Stimulated activated CD4-positive, alpha-beta T cell treated with anti-CD3 and anti-CD28 coated beads, Interleukin-1b, Interleukin-23, amount 100 ng/mL, for 1 hour (primary cell): ENCODE measurements around the gene PPP2R5E.
"Not testable (repeated sequence)": the region's sequence is repeated elsewhere in the genome, so short reads cannot be mapped to it uniquely, and the experiment has no call there.

Experiments used
- DNase-seq, 2 donors: peaks; one replicate each; pipeline ENCODE4 v3.0.0-alpha.2; 2020; ENCODE audit warnings: low read depth in 2 of 2

Gene PPP2R5E

DNA sequence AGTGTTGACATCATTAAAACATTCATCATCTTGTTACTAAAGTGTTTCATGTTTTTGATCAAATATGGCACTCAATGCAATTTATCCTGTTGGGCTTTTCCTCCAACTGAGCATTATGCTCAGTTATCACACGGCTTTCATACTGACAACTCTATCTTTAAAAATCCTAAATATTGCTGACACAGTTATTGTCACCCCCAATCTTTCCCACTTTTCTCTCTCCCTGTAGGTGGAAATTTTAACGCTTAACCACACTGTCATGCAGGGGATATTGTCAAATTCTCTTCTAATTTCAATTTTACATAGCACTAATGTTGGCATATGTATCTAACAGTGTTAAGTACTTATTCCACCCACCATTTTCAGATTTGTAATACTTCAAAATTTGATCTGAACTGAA is 164.7 kb downstream of the PPP2R5E start:
- DNase-seq: no peak

DNA sequence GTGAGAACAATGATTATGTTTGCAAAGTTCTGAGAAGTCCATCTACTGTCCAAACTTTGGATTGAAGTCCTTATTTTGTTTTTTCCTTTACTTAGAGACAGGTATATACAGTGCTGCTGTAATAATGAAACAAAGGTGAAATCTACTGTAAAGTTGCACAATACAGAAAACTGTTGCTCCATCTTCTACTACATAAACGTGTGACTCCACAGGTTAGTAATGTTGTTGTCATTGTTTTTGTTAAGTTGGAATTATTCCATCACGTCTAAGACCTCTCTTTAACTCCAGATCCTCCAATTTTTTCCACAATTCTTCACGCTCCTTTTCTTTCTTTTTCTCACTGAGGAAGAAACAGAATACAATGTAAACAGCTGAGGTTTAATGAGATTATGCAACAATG is 167.4 kb downstream of the PPP2R5E start:
- DNase-seq: no peak

DNA sequence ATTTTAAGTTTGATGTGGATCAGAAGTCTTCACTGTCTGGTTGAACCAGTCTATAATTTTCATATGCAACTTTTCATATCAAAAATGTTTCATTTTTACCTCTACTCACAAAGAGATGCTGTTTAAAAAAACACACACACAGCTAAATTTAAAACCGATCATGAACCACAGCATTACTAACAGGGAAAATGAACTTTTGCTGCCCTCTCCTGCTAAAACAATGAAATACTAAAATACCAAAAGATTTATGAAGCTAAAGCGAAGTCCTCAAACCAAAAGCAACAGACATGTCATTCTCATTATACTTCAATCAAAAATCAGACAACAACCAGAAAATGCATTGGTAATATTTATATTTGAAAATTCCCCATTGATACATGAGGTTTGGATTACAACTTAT is 171.6 kb downstream of the PPP2R5E start:
- DNase-seq: not testable (repeated sequence)

DNA sequence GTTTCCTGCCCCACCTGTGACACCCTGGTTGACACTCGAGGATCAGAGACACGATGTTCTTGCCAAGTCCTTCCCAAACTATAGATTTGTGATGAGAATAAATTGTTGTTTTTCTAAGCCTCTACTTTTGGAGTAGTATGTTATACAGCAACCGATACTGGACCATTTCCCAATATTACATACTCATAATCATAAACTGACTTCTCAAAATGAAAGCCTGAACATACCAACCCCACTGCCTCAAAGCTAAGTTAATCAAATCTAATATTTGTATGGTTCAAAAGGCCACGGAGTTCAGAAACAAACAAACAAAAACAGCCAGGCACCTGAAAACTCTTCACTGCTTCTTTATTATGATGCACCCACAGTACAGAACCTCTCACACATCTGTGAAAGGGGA is 172.1 kb downstream of the PPP2R5E start:
- no peak for DNase-seq

DNA sequence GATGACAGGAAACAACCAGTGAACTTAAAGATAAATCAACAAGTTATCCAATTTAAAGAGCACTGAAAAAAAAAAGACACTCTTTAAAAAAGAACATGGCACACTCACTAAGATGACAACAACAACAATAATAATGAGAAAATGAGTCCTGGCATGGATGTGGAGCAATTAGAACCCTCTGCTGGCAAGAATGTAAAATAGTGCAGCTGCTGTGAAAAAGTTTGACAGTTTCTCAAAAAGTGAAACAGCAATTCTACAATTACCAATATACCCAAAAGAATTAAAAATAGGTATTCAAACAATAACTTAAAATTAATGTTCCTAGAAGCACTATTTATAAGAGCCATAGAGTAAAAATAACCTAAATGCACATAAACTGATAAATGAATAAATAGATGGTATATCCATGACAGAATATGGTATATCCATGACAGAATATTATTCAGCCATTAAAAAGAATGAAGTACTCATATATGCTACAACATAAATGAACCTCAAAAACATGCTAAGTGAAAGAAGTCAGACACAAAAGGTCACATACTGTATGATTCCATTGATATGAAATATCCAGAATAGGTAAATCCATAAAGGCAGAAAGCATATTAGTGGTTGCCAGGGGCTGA is 175.3 kb downstream of the PPP2R5E start:
- no peak for DNase-seq

DNA sequence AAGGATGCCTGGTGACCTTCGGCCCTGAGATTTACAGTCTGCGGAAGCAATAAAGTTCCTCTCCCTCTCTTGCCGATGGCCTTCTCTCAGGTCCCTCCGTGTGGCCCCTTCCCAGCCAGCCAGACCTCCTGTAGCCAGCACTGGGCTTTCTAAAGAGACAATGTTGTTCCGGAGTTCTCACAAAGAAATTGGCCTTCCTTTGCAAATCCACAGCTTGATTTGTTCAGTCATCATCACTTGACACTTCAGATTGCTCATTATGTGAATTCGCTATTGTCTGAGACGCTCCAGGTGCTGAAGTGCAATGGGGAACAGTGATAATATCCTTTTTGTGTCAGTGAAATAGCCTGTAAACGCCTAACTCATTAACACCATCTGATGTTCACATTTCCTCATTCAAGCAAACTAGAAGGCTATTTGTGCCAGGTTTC is 180.8 kb downstream of the PPP2R5E start:
- no peak for DNase-seq

DNA sequence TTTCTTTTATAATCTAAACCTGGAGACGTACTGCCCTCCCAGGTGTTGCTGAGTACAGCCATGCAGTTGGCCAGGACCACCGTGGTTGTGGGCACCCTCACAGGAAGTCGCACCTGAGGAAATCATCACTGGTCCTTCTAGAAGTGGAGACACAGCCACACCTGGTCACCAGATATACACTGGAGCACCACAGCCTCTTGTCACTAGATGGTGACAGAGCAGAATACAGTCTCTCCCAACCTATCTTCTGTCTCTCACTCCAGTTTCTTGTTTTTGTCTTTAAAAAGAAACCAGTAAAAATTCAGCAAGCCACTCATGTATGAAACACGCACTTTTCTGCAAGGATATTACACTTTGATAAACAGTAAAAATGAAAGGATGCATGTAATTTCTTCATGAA is 181.4 kb downstream of the PPP2R5E start:
- DNase-seq: no peak

DNA sequence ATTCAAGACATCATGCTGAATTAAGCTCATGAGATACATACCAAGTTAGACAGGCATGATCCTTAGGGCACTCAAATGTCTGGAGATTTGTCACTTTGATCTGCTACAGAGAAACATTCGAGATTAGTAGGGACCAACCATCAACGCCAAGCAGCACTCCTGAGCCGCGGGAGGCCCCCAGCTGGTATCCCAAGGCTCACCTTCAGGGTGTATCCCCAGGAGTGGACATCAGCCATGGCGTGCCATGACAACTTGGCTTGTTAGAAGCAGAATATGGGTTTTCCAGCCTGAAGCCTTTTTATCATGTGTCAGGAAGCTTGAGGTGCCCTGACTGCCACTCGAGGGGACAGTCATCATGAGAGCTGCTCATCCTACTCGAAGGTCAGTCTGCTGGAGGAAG is 185.3 kb downstream of the PPP2R5E start:
- DNase-seq: no peak

DNA sequence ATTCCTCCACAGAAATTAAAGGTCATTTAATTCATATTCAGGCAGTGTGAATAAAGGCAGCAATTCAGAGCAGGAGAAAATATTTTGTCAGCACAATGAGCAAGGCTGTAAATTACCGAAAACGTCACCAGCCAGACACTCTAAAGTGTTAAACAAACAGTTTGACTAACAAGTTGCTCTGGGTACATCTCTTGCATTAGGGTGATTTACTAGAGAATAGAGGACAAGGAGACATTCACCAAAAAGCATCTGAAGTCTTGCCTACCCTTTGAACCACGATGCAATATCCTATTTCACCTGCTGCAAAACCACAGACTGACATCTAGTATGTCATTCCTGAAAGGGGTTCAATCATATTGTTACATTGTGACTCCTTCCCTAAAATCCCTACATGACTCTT is 197.4 kb downstream of the PPP2R5E start:
- DNase-seq: no peak

DNA sequence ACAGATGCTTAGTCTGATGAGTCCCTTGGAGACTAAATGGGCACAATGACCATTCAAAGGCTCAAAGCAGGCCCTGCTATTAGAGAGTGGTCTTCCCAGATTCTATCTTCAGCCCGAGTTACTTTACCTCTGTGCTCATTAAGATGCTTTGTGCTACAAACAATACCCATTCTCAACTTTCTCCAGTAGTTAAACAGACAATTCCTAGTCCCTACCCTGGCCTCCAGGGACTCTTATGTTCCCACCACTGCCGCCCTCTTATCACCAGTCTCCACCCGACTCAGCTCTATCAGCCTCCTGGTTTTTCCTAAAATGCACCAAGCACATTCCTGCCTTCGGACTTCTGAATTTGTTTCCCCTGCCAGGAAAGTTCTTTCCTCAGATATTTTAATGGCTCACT is 198.8 kb downstream of the PPP2R5E start:
- no peak for DNase-seq

DNA sequence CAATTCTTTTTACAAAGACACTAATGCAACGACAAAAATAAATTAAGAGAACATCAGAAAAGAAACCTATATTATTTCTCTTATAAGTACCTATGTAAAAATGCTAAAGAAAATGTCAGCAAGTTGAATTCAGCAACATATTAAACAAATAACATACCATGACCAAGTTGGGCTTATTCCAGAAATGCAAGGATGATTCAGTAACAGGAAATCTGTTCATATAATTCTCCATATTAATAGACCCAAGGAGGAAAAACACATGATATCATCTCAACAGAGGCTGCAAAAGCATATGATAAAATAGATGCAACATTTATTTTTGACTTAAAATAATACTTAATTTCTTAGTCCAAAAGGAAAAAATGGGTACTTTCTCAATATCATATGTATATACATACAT is 199.3 kb downstream of the PPP2R5E start:
- no peak for DNase-seq

DNA sequence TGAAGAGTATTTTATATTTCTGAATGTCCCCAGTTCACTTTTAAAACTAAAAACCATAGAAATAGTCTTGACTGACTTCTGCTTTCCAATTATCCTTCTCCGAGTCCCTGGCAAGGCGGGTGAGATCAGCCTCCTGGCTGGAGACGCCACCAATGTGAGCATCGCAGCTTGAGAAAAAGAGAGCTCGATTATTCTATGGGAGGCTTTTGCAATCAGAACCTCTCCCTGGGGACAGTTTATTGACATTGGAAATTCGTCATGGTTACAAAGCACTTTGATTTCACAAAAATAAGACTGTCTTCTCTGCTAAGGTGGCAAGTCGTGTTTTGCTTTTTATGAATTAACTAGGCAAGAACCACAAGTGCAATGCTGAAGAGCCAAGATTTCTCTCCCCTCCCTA is 200.8 kb downstream of the PPP2R5E start:
- no peak for DNase-seq

DNA sequence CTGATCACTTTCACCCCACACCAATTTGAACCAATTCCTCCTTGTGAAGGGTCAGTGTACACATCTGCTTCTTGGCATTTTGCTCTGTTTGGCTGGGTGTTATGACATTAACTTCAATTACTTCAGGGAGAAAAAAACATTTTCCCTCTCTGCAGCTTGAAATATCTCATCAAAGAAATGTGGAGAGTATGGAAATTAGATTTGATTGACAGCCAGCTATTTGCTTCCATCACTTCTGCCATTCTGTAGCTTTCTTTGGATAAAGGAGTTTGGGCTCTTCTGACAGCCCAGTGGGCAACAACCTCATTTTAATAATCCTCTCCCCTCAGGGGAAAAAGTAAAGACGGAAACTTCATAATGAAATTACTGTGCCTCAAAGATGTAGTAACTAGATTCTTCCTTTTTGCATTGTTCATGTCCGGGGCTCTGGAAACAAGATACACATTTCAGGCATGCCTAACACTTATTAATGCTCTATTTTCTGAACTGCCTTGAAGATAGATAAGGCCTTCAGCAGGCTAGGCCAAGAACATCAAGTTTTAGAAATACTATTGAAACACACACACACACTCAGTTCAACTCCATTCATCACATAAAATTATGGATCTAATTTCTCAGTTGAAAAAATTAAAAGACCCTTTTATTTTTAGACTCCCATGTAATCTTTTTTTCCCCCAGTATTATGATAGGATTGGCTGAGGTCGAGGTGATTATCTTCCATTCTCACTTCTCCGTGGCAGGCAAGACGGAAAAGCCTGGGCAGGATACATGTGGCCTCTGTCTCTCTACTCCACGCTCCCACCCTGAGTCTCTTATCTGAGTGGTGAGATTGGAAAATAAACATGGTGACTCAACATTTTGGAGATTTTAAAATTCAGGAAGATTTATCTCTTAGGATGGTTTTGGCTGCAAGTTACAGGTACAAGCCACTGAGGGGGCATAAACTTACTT is 214.1 kb downstream of the PPP2R5E start:
- DNase-seq: no peak

DNA sequence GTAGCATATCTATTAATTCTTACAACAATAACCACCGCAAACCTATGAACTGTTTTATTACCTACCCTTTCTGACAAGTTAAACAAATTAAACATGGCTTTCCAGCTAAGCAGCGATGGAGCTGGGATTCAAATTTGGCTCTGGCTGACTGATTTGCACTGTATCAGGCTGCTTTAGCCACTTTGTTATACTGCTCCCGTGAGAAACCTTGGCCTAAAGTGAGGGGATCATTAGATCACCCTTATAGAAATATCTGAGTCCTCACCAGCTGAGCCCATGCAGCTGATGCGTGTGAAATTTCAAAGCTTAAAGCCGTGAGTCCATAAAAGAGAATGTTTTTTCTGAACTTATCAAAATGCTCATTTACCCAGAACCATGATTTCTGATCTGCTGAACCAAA is 216.3 kb downstream of the PPP2R5E start:
- DNase-seq: no peak

DNA sequence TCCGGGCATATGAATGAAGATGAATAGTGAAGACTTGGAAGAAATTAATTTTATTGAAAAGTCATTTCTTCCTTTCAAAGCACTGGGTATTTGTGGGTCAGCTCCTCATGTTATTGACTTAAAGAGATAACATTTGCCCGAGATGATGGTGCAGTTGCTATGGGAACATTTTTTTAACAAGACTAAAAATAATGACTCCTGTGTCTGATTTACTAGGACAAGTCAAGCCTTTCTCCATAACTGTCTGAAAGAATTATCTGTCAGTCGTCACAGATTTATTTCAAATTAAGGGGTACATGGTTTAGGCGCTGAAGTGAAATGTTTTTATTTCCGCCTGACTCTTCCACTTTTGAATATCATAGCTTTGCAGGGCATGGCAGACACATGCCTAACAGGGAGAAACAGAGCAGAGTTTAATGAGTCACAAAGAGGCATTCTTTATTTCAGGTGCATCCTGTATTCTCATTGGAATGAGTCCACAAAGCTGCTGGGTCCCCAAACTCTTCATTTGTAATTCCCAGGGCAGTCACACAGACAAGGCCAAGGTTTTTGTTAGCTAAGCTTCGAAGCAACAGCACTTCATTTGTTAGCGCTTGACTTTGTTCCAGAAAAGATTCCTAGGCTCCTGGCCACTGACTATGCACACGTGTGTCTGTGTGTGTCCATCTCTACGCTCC is 220.1 kb downstream of the PPP2R5E start:
- no peak for DNase-seq

DNA sequence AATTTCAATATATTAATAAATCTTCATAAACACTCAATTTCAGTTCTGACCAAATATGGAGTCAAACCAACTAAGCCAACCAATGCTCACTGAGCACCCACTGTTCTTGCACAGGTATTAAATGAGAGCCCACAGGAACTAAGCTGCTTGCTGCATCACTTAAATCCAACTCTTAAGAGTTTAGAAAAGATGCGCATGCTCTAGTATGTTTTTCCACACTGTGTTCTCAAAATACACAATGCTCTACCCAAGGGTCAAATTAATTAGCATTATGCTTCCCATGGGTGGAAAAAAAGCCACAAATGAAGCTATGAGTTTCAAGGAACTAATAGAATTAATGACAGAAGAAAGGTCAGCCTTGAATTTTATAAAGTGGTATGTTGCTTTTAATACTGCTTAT is 220.7 kb downstream of the PPP2R5E start:
- DNase-seq: no peak
